HepG2 (cell line): ENCODE measurements around the gene ZNF83. TPM values are rescaled to one million over a fixed set of nuclear protein-coding genes. Genes with fewer than 3 reads are reported as not detected.

Source experiments
- AGO1 ChIP-seq: fragments of 200-400 bp; formaldehyde crosslinking; IDR thresholded peaks from 2 replicates; pipeline ENCODE4 v1.6.1; 2017; ENCODE audit warnings: mild to moderate bottlenecking, low read depth, low read length, moderate library complexity; ENCODE audit not compliant: poor library complexity, severe bottlenecking
- ARID5B ChIP-seq: IDR thresholded peaks from 2 replicates; pipeline ENCODE4 v1.4.0; 2020; ENCODE audit warnings: mild to moderate bottlenecking, missing genetic modification reagents
- ATF3 ChIP-seq: sonication (generic); formaldehyde crosslinking; IDR thresholded peaks from 2 replicates; pipeline ENCODE4 v1.4.0; 2020; ENCODE audit warnings: missing genetic modification reagents
- CHD4 ChIP-seq: fragments of 200-600 bp; sonication (generic); IDR thresholded peaks from 2 replicates; pipeline ENCODE4 v1.7.0; 2017; ENCODE audit warnings: mild to moderate bottlenecking, low read length, borderline replicate concordance
- FOSL2 ChIP-seq: sonication (generic); formaldehyde crosslinking; IDR thresholded peaks from 2 replicates; pipeline ENCODE4 v1.4.0; 2020; ENCODE audit warnings: missing genetic modification reagents
- GZF1 ChIP-seq: sonication (generic); formaldehyde crosslinking; IDR thresholded peaks from 2 replicates; pipeline ENCODE4 v1.5.1; 2020; ENCODE audit warnings: mild to moderate bottlenecking, missing genetic modification reagents
- HDAC1 ChIP-seq: sonication (generic); formaldehyde crosslinking; IDR thresholded peaks from 2 replicates; pipeline ENCODE4 v1.5.1; 2020; ENCODE audit warnings: mild to moderate bottlenecking, missing genetic modification reagents
- HNF4A ChIP-seq: sonication (generic); formaldehyde crosslinking; IDR thresholded peaks from 2 replicates; pipeline ENCODE4 v1.4.0; 2020; ENCODE audit warnings: missing genetic modification reagents
- HNRNPLL ChIP-seq: fragments of 200-400 bp; formaldehyde crosslinking; IDR thresholded peaks from 2 replicates; pipeline ENCODE4 v1.6.1; 2017; ENCODE audit warnings: mild to moderate bottlenecking, low read depth, low read length; ENCODE audit not compliant: poor library complexity, severe bottlenecking
- HOXA7 ChIP-seq: sonication (generic); formaldehyde crosslinking; IDR thresholded peaks from 2 replicates; pipeline ENCODE4 v1.8.1; 2022; ENCODE audit warnings: mild to moderate bottlenecking, missing genetic modification reagents, moderate library complexity
- IRF2 ChIP-seq: IDR thresholded peaks from 2 replicates; pipeline ENCODE4 v1.6.1; 2018; ENCODE audit warnings: missing genetic modification reagents, missing compliant biosample characterization
- NAIF1 ChIP-seq: sonication (generic); formaldehyde crosslinking; IDR thresholded peaks from 2 replicates; pipeline ENCODE4 v1.5.0; 2020; ENCODE audit warnings: mild to moderate bottlenecking, missing genetic modification reagents, borderline replicate concordance
- NCOR1 ChIP-seq: fragments of 200-600 bp; sonication (generic); IDR thresholded peaks from 2 replicates; pipeline ENCODE4 v1.7.0; 2017; ENCODE audit warnings: antibody characterized with exemption, low read length, borderline replicate concordance
- SNRNP70 ChIP-seq: fragments of 200-400 bp; formaldehyde crosslinking; IDR thresholded peaks from 2 replicates; pipeline ENCODE4 v1.6.1; 2017; ENCODE audit warnings: mild to moderate bottlenecking, low read depth, low read length, moderate library complexity
- SP1 ChIP-seq, 2 experiments: fragments of 450-650 bp in 1 of 2; sonication (generic) in 1 of 2; formaldehyde crosslinking in 1 of 2; IDR thresholded peaks; 2 replicates each; pipeline versions ENCODE4 v1.4.0 to v1.6.1; 2016 to 2020; ENCODE audit warnings: missing genetic modification reagents in 1 of 2
- SPEN ChIP-seq: sonication (generic); formaldehyde crosslinking; IDR thresholded peaks from 2 replicates; pipeline ENCODE4 v1.5.1; 2020; ENCODE audit warnings: low read depth, mild to moderate bottlenecking, missing genetic modification reagents
- TIGD3 ChIP-seq: sonication (generic); formaldehyde crosslinking; IDR thresholded peaks from 2 replicates; pipeline ENCODE4 v1.5.1; 2020; ENCODE audit warnings: mild to moderate bottlenecking, missing genetic modification reagents, borderline replicate concordance
- ZFP91 ChIP-seq: sonication (generic); formaldehyde crosslinking; IDR thresholded peaks from 2 replicates; pipeline ENCODE4 v1.9.0; 2022; ENCODE audit warnings: missing genetic modification reagents, mild to moderate bottlenecking, borderline replicate concordance
- ZNF207 ChIP-seq: fragments of 450-650 bp; IDR thresholded peaks from 2 replicates; pipeline ENCODE4 v1.6.1; 2016; ENCODE audit warnings: antibody characterized with exemption, borderline replicate concordance
- ZNF652 ChIP-seq: IDR thresholded peaks from 2 replicates; pipeline ENCODE4 v1.6.1; 2016; ENCODE audit warnings: low read depth, borderline replicate concordance
- ZNF761 ChIP-seq: sonication (generic); formaldehyde crosslinking; conservative IDR thresholded peaks from 2 replicates; pipeline ENCODE4 v1.4.0; 2020; ENCODE audit warnings: mild to moderate bottlenecking, missing genetic modification reagents
- polyA plus RNA-seq, 8 experiments: library from polyadenylated mRNA; depleted of rRNA in 3 of 8; stranded (reverse) in 7 of 8; unstranded in 1 of 8; fragments of >200 nt; fragmentation: Illumina TruSeq in 4 of 8; extraction: Trizol in 4 of 8; gene quantifications; 2 replicates each; pipeline versions ENCODE4 v1.2.1 to v1.2.3, GENCODE V29; 2011 to 2016; ENCODE audit warnings: low read depth in 4 of 8, missing spikeins in 1 of 8, mixed read lengths in 1 of 8; ENCODE audit not compliant: insufficient read depth in 1 of 8
- total RNA-seq, 5 experiments: library from RNA; depleted of rRNA; stranded (reverse); fragments of >200 nt; fragmentation: Illumina TruSeq; extraction: Trizol; gene quantifications; 2 replicates each; pipeline ENCODE4 v1.2.3, GENCODE V29; 2016; ENCODE audit warnings: low read depth in 1 of 5

Gene ZNF83
- total and polyA plus RNA-seq, 2 of the 13 experiments (the other 11 are each of a cell fraction or from before 2014, with no cell fraction given): 20.4 to 44.5 TPM

- TF ChIP-seq ARID5B (CRISPR knock-in tag) (0 out of 2 replicates have a peak, but pooled peaks have one; percentile 8), SPEN (CRISPR knock-in tag) (peak; percentile 45; the same call in 1 of the 2 replicates), NAIF1 (CRISPR knock-in tag) (0 out of 2 replicates have a peak, but pooled peaks have one; percentile 48), SP1 (IDR thresholded peaks at IDR 0.05) (no peak), SP1 (CRISPR knock-in tag; IDR thresholded peaks at IDR 0.05) (peak; percentile 69), ZNF207 (no peak), IRF2 (CRISPR knock-in tag) (0 out of 2 replicates have a peak, but pooled peaks have one; percentile 16), FOSL2 (CRISPR knock-in tag) (no peak), ATF3 (CRISPR knock-in tag) (no peak), ZFP91 (peak; percentile 26; the same call in 1 of the 2 replicates), HNRNPLL (peak; percentile 34), NCOR1 (peak; percentile 53; the same call in 1 of the 2 replicates), CHD4 (no peak), ZNF652 (CRISPR knock-in tag) (no peak), HOXA7 (CRISPR knock-in tag) (no peak), ZNF761 (CRISPR knock-in tag) (no peak), TIGD3 (CRISPR knock-in tag) (no peak), SNRNP70 (no peak), HNF4A (peak; percentile 54), HDAC1 (CRISPR knock-in tag) (0 out of 2 replicates have a peak, but pooled peaks have one; percentile 34), GZF1 (CRISPR knock-in tag) (no peak), AGO1 (peak; percentile 28)
Observed at GRCh38 chr19:52601025-52601973, 36.9 kb downstream of the ZNF83 start (continued).
